ENCODE measurements around the gene SPOP.
"Not testable (repeated sequence)": the region's sequence is repeated elsewhere in the genome, so short reads cannot be mapped to it uniquely, and the experiment has no call there.

Gene SPOP

DNA sequence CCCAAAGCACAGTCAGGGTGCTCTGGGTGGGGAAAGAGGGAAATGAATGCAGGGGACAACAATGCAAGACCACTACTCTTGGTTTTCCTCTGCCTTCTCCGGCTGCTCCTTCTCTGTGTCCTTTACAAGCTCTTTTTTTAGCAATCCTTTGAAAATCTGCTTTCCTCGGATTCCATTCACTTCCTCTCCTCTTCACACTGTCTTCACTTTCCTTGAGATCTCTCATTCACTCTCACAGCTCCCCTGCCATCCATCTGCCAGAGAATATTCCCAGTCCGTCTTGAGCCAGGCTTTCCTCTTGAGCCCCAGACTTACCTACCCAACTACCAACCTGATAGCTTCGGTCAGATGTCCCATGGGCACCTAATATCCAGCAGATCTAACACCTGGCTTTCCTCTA lies 11.0 kb upstream of the SPOP start:
- no peak for TF ChIP-seq POLR2A (IDR thresholded peaks at IDR 0.05; ENCODE audit: low read depth, low read length)
- DNase-seq (ENCODE audit: insufficient read length, low spot score) = no peak
- FAIRE-seq = no peak

DNA sequence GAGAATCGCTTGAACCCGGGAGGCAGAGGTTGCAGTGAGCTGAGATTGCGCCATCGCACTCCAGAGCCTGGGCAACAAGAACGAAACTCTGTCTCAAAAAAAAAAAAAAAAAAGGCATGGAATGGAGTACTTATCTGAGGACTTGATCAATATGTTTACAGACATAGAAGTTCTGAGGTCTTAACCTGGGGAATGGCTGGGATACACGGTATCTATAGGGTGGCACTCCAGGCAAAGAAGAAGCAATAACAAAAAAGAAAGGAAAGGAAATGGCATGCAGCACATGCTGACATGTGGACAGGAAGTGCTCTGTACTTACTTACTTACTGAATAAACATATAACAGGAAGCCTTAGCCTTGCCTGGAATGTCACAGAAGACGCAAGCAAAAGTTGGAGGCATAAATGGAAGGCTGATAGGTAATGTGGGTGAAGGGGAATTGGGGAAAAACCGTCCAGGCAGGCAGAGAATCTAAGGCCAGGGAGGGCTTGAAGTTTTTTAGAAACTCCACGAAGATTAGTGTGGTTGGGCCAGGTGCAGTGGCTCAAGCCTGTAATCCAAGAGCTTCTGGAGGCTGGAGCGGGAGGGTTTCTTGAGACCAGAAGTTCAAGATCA lies 10.1 kb upstream of the SPOP start:
- TF ChIP-seq POLR2A (IDR thresholded peaks at IDR 0.05; ENCODE audit: low read depth, low read length) = no peak
- no peak for FAIRE-seq
- DNase-seq (ENCODE audit: insufficient read length, low spot score) = no peak

DNA sequence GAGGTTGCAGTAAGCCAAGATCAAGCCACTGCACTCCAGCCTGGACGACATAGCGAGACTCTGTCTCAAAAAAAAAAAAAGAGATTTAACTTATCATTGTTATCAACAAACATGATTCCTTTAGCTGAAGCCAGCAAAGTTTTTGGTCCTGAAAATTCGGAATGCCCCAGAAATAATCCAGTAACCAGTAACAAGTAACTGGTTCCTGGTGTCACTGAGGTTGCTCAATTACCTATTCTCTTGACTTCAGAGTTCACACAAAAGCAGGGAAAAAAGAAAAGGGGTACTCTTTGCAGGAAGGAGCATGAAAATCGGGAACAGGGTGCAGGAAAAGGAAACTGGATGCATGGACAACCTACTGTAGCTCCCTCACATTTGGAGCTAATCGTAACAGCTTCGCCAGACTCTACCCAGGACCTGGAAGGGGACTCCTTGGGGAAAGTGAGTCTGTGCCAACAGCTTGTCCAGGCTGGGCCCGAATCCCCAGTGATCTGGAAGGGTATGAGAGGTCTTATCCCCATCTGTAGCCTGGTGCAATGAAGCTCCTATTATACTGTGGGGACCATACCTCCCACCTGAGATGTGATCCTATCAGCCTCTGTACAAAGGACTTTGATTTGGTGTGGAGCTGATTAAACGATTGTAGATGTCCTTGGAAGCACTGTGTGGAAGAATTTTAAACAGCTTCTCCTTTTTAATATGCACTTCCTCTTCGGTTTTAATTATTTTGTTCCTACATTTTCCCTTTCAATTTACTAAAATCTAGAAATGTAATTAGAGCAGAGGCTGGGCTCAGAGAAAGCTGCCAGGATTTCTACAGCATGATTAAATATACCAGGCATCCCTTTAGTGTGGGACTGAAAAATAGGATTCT lies 3.4 kb upstream of the SPOP start:
- DNase-seq (ENCODE audit: insufficient read length, low spot score) (no peak), FAIRE-seq (no peak)
- TF ChIP-seq POLR2A (IDR thresholded peaks at IDR 0.05; ENCODE audit: low read depth, low read length) = no peak

DNA sequence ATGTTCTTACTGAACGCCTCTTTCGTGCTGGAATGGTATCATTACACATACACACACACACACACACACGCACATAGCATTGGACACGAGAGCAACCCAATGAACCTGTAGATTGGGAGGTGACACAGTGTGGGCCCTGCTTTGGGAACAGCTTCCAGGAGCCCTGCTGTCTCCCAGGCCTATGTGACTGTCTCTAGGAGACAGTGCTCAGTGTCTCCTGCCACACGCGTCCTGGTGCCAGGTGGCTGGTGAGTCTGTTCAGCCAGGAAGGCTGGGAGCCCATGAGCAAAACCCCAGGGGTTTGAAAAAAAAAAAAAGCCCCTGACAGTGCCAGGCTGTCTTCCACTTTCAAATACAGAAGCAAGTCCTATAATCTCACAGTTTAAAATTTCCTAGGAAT lies 2.4 kb upstream of the SPOP start:
- no peak for TF ChIP-seq POLR2A (IDR thresholded peaks at IDR 0.05; ENCODE audit: low read depth, low read length)
- DNase-seq (ENCODE audit: insufficient read length, low spot score) (no peak), FAIRE-seq (no peak)

DNA sequence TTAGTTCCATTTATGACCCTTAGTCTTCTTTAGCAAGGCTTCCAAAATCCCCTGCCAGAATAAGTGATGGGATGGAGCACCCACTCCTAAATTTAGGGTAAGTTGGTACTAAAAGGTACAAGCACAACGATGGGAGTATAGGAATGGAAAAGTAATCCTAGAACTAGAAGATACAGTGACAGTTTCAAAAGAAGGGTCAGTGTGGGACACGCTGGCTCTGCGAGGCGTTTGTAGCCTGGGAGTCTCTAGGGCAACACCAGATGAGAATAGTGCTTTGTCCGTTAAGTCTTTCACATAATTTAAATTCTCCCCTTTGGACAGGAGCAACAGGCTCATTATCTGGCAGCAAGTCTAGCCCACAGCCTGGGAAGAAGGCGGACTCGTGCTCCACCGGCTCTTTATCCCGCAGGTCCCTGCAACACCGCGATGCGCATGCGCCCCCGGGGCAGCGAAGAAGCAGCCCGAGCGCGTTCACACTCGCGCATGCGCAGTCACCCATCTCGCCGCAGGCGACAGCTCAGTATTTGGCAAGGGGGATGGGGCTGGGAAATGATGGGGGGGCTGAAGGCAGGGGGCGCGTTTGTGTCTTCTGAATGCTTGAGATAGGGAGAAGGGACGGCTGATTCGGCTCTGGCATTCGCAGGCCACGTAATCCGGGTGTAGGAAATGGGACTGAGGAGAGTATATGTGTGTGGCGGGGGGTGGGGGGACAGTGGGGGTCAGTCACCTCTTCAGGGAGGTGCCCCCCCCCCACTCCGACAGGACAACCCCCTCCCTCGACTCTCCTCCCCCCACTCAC lies 564 bp downstream of the SPOP start:
- TF ChIP-seq POLR2A (IDR thresholded peaks at IDR 0.05; ENCODE audit: low read depth, low read length) = peak; percentile 39; the same call in 1 of the 2 replicates
- FAIRE-seq (peak; percentile 64), DNase-seq (ENCODE audit: insufficient read length, low spot score) (peak; percentile 99)

DNA sequence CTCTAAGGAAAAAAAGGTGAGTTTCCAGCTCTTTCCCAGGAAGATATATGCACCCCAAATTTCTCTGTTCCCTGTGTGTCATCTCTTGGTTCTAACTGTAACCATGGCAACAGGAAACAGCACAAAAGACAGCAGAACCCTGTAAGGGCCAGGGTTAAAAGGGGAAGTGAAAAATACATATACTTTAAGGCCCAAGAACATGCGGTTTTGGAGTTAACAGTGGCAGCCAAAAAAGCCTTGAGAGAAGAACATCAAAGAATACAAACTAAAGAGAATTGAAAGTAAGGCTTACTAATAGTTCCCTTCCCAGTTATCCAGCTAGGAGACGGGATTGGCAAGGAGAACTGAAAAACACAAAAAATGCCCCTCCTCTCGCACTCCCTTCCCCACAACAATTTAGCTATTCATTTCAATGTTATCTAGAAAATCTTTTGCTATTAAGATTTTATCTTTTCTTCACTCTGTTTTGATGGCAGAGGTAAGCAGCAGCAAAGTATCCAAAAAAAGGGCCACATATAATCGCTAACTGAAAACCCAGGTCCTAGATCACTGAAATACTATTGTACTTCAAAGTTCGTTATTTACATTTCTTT lies 1.5 kb downstream of the SPOP start:
- DNase-seq (ENCODE audit: insufficient read length, low spot score) = no peak
- no peak for FAIRE-seq

DNA sequence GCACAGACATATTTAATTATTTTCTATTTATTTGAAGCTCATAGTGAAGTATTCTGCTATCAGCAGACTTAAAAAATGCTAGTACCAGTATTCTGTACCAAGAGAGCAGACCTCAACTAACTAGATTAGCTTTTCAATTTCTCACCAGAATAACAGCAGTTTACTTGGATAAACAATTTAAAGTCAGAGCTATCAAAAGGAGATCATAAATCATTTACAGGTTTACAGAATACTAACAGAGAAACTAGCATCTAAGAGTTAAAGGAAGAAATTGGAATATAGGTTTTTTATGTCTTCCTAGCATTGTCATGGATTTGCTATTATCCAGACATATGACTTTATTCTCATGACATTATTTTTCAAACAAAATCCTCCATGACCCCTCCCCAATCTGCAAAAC lies 3.4 kb downstream of the SPOP start:
- no peak for TF ChIP-seq POLR2A (IDR thresholded peaks at IDR 0.05; ENCODE audit: low read depth, low read length)
- DNase-seq (ENCODE audit: insufficient read length, low spot score) = no peak
- FAIRE-seq = no peak

More for the DNA sequence above, 1.5 kb downstream of the SPOP start:
- TF ChIP-seq POLR2A (IDR thresholded peaks at IDR 0.05; ENCODE audit: low read depth, low read length) = no peak

DNA sequence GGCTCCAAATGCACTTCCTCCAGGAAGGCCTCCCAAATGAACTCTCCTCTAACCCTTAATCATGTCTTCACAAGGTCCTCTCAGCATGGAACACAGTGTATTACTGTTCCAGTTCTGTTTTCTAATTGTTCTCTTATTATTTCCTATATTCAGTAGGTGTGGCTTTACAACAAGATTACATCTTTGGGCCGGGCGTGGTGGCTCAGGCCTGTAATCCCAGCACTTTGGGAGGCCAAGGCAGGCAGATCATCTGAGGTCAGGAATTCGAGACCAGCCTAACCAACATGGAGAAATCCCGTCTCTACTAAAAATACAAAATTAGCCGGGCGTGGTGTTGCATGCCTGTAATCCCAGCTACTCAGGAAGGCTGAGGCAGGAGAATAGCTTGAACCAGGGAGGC lies 4.2 kb downstream of the SPOP start:
- not testable (repeated sequence) for FAIRE-seq; DNase-seq (ENCODE audit: insufficient read length, low spot score)

DNA sequence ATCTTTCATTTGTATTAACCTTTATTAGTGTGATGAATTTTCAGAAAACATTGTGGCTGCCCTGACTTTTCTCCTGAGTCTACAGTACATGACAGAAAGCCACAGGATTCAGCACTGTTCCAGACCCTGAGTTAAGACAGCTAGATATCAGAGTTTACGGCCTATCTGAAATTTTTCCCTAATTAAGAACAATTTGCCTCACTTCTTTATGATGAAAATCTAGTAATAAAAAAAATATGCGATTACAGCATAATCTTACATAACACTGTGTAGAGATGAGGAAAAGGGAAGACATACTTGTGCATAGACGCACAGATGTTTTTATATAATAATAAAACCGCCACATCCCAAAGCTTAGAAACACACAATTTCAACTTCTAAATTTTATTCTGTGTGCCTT lies 7.3 kb downstream of the SPOP start:
- TF ChIP-seq POLR2A (IDR thresholded peaks at IDR 0.05; ENCODE audit: low read depth, low read length) = no peak
- no peak for DNase-seq (ENCODE audit: insufficient read length, low spot score)
- FAIRE-seq = no peak

DNA sequence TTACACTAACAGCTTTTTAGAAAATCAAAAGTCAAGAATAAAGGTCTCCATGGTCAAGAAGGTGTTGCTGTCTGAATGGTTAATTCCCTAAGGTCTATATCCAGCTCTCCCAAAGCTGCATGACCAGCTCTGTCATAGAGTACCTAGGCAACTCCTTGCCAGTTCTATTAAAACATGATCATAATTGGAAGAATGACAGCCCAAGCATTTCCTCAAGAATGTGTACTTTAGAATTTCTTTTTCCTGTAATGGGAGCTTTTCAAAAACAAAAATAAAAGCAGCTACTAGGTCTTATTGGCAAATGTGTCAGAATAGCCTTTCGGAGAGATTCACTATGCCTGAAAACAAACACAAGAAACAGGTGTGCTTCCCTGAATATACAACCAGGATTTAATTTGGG lies 7.9 kb downstream of the SPOP start:
- no peak for TF ChIP-seq POLR2A (IDR thresholded peaks at IDR 0.05; ENCODE audit: low read depth, low read length)
- FAIRE-seq = peak; percentile 20
- DNase-seq (ENCODE audit: insufficient read length, low spot score) = no peak

DNA sequence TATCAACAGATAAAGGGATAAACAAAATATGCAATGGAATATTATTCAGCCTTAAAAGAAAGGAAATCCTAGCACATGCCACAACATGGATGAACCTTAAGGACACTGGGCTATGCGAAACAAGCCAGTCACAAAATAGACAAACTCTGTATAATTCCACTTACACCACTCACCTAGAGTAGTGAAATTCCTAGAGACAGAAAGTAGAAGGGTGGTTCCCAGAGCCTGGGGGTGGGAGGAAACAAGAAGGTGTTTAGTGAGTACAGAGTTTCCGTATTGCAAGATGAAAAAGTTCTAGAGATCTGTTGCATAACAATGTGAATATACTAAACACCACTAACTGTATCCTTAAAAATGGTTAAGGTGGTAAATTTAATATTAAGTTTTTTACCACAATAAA lies 10.0 kb downstream of the SPOP start:
- TF ChIP-seq POLR2A (IDR thresholded peaks at IDR 0.05; ENCODE audit: low read depth, low read length) = no peak
- DNase-seq (ENCODE audit: insufficient read length, low spot score) = no peak
- FAIRE-seq = no peak

DNA sequence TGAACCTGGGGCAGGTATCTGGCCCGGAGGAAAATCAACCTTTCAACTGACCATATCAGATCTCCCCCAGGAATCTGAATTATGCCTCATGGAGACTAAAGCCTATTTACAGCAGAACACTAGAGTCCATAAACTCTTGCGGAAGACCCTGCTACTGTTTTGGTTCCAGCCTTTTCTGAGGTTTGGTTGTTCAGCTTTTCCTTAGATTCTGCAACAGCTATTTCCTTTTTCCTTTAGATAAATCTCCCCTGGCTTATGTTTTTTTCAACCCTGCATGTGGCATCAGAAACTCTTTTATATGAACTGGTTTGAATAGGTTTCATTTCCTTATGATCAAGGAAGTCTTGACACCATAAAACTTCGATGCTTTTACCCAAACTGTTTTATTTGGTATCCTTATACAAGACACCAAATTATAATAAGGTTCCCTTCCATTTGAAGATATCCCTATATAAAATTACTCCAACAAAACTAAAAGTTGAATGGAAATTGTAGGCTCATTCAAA lies 13.1 kb downstream of the SPOP start:
- FAIRE-seq (no peak), DNase-seq (ENCODE audit: insufficient read length, low spot score) (no peak)
- TF ChIP-seq POLR2A (IDR thresholded peaks at IDR 0.05; ENCODE audit: low read depth, low read length) = no peak

DNA sequence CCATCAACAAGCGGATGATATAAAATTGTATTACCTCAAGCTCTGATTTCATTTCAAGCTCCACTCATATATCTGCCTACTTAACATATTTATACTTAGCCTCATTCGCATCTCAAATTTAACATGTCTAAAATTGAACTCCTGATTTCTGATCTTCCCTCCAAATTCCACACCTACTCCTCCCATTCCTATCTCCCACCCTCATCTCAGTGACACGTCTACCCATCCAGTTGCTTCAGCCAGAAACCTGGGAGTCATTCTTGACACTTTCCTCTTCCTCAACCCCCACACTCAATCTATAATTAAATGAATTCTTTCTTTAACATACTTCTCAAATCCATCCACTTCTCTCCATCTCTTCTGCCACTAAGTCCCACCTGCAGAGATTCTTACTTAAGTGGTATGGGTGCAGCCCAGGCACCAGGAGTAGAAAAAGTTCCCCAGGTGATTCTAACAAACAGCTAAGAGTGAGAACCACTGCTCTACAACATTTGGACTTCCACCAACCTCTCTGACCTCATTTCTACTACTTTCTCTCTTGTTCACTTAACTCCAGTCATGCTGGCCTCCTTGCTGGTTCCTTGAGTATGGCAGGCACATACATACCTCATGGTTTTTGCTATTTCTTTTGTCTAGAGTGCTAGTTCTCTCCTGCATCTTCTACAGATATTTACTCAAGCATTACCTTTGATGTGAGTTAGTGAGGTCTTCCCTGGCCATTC lies 18.1 kb downstream of the SPOP start:
- FAIRE-seq = peak; percentile 70
- DNase-seq (ENCODE audit: insufficient read length, low spot score) = no peak
- TF ChIP-seq POLR2A (IDR thresholded peaks at IDR 0.05; ENCODE audit: low read depth, low read length) = no peak

All from H54 (cell line).